NCI-H748 (cell line): ENCODE results near the gene GSTCD.
"Not testable (repeated sequence)": the region's sequence is repeated elsewhere in the genome, so short reads cannot be mapped to it uniquely, and the experiment has no call there.

Experiments
- DNase-seq: peaks from one replicate; lab custom pipeline; 2025; ENCODE audit not compliant: unreplicated experiment; lab: John Stamatoyannopoulos, UW

The GSTCD gene, protein sequence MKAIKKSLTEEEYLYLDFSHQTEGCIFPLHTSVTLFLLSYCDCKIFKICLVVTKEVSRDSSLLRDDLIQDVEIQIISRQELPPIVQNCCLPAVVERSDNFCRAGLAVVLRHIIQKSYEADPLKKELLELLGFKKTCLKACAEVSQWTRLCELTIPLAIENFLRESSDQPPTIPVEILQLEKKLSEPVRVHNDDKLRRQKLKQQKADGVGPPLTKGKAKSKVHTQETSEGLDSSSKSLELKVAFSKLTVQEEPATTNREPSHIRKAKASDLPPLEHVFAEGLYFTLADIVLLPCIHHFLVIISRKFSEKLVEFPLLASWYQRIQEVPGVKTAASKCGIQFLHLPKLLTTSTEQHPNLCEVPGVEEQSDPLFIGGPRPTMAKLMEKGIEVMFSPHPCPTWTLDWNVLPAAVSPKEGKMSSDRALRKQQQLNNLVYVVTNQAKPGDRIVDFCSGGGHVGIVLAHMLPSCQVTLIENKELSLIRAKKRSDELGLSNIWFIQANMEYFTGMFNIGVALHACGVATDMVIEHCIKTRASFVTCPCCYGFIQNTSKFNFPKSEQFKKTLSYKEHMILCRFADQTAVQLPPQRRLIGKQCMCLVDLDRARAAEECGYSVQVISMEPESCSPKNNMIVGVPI

DNA sequence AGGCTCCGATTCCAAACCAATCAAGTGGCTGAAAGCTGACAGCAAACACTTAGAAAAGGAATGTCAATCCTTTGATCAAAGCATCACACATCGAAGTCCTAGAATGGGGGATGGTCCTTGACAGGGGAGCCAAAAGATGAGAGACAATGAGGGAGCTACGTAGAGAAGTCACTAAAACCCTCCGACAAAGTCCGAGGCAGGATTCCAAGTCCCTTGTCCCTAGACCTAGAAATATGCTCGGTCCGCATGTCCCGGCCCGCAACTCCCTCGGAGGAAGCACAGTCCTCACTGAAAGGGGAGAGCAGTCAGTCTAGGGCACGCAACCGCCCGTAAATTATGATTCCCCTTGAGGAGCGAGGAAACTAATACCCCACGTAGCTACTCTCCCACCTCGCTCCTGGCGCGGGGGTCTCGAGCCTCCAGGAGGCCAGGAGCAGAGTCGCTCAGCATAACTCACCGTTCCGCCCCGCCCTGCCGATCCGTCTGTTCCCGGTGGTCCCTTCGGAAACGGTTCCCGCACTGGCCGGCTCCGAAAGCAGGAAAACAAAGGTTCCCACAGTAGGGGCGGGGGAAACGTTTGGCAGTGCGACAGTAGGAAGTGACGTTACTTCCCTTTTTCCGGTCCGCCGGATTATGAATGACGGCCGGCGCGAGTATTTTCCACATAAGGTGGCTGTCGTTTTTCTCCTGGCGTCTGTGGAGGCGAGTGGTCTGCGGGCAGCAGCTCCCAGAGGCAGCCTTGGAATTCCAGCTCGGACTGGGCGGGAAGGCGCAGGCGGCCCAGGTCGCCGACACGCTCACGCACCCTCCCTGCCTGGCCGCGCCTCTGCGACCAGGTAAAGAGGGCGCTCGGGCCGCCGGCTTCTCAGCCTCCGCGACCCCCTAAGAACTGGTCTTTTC lies at the start of gene GSTCD, which contains the start of gene INTS12:
TSS of gene GSTCD (plus strand) at position 604 of the 900 bp plus-strand sequence. CDS start 8,830 bp downstream, outside the sequence.
TSS of gene INTS12 (minus strand) at position 509 of the 900 bp plus-strand sequence. CDS start 8,684 bp downstream, outside the sequence.
- DNase-seq, result peak; percentile 94

DNA sequence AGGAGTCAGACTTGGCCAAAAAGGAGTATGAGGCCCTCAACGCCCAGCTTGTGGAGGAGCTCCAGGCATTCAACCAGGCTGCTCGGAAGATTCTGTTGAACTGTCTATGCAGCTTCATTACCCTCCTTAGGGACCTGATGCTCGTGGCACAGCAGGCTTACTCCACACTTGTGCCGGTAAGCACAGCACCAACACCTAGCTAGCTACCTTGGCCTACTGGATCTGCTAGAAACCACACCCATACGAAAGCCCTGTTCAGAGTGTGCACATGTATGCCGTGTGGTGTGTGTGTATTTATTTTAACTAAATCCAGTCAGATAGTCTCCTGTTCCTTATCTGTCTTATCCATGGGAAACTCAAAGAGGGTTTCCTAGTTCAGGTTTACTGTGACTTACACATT lies 49.4 kb upstream of the GSTCD start:
- DNase-seq, result no peak

DNA sequence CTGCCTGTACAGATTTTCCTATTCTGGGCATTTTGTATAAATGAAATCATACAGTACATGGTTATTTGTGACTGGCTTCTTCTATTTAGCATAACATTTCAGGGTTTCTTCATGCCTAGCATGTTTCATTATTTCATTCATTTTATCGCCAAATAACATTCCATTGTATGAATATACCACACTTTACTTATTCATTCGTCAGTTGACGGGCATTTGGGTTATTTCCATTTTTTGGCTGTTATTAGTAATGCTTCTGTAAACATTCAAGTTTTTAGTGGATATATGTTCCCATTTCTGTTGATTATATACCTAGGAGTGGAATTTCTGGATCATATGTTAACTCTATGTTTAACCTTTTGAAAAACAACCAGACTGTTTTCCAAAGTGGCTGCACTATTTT lies 47.6 kb upstream of the GSTCD start:
- no peak for DNase-seq

DNA sequence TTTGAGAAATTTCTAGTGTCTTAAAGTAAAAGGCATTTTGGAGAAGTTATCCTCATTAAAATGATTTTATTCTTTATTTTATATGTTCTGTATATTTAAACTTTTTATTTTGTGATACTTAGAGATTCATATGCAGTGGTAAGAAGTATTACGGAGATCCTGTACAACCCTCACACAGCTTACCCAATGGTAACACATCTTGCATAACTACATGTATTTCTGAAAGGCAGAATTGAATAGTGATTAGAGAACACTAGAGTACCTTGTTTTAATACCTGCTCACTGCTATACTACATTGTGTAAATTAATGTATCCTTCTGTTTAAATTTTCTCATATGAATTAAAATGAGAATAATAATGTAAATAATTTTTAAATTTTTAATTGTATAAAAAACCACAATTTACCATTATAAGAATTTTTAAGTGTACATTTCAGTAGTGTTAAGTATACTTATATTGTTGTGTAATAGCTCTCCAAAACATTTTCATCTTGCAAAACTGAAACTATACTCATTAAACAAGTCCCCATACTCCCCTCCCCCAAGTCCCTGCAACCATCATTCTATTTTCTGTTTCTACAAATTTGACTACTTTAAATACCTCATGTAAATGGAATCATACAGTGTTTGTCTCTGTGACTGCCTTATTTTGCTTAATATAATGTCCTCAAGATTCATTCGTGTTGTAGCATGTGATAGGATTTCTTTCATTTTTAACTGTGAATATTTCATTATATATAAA lies 45.5 kb upstream of the GSTCD start:
- no peak for DNase-seq

DNA sequence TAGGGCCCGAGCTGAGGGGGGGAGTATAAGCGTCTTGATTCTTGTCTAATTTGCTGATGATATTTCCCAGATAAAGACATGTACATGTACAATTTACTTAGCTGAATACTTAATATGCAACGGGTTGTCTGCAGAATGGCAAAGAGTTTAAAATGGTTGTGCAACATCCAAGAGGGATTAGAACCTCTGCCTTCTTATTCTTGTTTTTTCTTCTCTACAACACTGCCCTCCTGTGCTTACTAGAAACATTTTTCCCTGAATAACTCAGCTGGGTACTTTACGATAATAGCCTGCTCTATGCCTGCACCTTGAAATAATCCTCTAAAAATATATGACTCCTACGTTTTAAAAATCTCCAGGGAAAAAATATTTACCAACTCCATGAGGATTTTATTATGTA lies 41.9 kb upstream of the GSTCD start:
- DNase-seq, result peak; percentile 45

DNA sequence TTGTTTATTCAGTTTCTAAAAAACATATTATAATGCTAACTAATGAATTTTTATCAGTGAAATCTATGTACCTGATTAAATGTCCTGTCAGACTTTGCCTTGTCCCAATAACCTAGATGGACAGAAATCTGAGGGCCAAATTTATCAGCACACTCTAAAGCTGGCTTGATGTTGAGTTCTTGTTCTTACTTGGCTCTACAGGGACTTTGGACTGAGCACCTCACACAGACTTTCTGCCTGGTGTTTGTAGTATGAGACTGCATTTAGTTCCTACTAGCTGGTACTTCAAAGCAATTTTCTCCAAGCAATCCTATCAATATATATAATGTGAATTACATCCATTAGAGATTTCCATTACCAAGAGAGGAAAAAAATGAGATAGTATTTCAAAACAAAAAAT lies 37.9 kb upstream of the GSTCD start:
- DNase-seq, result no peak

DNA sequence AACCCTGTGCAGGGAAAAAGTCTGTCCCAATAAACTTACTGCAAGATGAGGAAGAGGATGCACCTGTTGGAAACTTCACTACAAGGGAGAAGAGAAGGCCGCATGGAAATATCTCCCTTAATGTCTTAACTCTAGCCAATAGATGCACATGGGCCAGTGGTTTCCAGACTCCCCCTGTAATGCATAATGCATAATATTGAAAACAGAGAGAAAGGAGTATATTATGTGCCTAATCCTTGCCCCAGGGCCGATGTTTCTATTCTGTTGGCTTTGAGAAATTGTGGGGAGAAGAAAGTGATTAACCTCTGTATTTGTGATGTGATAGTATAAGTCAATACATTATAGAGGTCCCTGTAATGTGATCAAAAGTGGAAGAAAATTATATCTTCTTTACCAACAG lies 37.3 kb upstream of the GSTCD start:
- DNase-seq, result no peak

DNA sequence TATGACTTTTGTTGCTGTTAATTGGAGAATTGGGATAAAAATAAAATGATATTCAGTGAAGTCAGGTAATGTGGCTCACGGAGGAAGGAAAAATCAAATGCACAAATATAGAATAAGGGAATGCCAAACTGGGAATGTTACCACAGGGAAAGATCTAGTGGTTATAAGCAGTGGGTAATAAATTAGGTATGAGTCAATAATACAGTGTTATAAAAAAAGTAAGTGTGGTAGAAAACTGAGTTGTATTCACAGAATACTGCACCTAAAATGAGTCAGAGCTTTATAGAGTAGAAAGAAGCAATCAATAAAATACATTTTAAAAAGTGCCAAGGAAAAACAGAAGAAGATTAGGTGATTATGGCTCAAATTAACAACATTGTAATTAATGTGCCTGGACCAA lies 34.6 kb upstream of the GSTCD start:
- DNase-seq, result no peak

DNA sequence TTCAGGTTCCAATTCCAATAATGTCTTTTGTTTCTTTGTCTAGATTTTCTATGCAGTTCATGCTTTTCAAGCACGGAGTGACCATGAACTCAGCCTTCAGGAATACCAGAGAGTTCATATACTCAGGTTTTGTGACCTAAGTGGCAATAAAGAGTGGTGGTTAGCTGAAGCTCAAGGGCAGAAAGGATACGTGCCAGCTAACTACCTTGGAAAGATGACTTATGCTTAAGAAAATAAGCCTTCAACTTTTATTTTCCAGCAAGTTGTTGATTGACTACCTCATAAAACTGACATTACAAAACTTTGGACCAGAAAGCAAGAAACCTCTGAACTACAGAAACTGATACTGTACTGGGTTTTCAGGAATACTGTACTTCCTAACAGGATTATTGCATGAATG lies 30.9 kb upstream of the GSTCD start:
- no peak for DNase-seq

DNA sequence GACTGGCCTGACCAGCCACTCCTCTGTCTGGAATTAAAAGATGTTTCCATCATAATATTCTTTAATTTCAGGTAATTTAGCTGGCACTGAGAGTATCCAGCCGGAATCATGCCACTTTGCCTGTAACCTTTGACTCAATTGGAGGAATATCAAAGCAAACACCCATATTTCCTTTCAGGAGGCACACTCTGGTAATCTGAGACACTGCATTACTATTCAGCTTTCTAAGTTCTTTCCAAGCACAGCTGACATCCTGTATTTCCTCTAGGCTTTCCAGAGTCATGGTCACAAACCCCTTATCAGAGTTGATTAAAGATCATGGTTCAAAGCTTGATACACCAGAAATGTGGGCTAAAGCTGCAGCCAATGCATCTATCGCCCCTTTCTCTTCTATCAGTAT lies 29.4 kb upstream of the GSTCD start:
- peak; percentile 21 for DNase-seq

DNA sequence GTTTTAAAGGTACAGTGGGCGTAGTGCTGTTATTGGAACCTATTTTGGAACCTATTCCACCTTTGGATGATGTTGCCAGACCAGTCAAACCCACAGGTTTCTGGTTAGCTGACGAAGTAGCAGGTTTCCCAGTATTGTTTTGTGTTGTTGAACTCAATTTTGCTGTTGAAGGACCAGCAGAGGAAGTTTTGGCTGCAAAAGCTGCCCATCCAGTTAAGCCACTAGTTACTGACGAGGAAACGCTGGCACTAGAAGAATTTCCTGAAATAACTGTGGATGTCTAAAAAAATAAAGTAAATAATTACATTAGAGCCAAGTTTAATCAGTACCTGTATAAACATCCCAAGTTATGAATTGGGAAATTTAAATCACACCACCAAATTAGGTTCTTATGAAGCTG lies 25.5 kb upstream of the GSTCD start:
- no peak for DNase-seq

DNA sequence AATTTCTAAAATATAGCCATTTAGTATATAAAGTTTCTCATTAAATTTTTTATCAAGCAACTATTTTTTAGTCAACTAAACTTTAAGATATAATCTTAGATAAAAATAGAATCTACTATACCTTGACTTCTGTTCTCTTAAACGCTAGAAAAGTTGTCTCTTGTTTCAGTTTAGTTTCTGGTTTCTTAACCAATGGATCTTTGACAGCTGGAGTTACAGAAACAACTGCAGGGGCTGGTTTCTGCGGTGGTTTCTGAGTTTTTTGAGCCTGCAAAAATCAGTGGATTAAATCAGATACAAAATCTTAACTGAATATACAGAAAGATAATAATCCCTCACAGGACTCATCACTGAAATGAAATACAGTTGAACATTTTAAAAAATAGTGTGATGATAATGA lies 22.0 kb upstream of the GSTCD start:
- no peak for DNase-seq

DNA sequence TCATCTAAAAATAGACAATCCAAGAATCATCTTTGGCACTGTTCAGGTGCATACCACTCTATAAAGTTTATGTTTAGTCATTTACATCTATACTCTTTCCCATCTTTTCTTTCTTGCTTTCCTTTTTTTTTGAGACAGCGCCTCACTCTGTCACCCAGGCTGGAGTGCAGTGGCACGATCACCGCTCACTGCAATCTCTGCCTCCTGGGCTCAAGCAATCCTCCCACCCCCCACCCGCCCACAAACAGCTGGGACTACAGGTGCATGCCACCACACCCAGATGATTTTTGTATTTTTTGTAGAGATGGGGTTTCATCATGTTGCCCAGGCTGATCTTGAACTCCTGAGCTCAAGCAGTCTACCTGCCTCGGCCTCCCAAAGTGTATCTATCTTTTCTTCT lies 13.8 kb upstream of the GSTCD start:
- DNase-seq, result not testable (repeated sequence)

DNA sequence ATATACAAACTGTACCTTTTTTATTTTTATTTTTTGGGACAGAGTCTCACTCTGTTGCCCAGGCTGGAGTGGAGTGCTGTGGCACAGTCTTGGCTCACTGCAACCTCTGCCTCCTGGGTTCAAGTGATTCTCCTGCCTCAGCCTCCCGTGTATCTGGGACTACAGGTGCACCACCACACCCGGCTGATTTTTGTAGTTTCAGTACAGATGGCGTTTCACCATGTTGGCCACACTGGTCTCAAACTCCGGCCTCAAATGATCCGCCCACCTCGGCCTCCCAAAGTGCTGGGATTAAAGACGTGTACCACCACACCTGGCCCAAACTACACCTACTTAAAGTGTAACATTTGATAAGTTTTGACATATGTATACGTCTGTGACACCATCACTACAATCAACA lies 12.8 kb upstream of the GSTCD start:
- DNase-seq, result not testable (repeated sequence)

DNA sequence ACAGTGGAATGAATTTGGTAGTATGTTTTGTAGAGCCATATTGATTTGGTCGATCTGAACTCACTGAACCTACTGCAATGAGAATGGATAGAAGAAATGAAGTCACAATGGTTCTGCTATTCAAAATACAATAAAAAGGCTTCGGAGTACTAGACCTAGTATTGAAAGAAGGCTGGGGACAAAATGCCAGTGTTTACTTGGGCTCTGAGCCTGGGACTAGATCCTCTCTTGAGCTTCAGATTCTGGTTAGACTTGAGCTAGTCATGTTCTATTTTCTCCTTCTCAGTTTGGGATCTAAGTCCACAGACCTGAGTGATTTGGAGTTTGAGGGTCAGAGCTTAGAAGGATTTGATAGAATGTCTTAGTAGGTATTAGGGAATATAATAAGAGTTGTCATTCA lies 10.0 kb upstream of the GSTCD start:
- no peak for DNase-seq

DNA sequence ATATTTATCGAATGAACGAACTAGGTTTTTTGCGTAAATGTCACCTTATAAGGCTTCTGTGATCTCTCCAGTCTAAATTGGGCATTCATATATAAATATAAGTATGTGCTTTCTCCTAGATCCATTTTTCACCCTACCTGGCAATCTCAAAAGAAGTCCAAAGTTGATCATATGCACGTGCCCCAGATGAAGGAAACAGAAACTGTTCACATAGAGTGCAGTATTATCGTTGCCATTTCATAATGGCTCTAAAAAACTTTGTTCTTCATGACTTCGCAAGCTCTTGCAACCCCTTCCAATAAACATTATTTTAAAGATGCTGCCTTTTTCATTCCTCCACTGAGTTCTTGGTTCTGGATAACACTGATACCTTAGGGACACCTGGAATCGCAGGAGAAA lies 803 bp upstream of the GSTCD start:
- DNase-seq, result no peak

DNA sequence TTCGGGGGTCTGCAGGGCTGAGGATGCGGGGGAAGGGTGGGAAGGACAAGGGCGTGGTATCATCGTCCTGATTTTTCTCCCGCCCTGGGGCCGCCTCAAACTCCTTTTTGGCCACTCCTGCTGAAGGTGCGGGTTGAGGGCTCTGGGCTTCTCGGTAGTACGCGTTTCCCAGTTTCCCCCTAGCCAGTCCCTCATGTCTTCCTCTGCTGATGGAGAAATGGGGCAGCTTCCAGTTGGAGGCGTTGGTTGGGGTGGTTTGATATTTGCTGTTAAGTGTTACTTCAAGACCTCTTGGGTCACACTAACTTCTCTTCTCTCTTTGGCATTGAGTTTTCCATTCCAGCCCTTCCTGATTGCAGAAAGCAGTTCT lies 482 bp downstream of the GSTCD start:
- DNase-seq, result peak; percentile 66

DNA sequence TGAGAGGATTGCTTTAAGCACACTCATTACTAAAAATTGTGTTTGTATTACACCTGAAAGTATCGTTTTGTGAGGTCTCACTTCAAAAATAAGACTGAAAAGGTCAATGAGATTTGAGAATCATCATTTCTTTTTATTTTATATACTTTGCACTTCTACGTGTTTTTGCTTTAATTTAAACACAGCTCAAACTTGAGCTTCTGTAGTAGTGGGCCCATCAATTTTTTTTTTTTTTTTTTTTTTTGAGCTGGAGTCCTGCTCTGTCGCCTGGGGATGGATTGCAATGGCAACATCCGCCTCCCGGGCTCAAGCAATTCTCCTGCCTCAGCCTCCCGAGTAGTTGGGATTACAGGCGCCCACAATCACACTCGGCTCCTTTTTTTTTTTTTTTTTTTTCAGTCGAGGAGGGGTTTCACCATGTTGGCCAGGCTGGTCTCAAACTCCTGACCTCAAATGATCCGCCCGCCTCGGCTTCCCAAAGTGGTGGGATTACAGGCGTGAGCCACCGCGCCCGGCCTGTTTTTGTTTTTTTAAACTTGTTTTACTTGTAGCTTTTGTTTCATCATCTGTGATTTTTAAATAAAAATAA lies 1.5 kb downstream of the GSTCD start:
- peak; percentile 35 for DNase-seq

DNA sequence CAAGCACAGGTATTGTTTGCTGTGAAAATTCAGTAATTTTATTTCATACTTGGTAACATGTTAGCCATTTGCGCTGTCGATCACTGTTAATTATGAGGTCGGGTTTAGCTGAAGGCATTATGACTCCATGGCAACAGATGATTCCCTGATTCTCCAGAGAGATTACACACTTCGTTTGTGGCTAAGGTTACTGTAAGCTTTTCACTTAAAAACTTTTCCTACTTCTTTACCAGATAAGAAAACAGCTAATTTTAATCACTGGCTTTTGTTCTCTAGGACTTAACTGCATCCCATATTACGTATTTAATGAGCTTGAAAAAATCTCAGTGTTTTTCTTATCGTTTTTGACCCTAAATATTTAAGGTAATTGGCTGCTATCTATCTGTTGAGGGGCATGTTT lies 2.1 kb downstream of the GSTCD start:
- peak; percentile 82 for DNase-seq

DNA sequence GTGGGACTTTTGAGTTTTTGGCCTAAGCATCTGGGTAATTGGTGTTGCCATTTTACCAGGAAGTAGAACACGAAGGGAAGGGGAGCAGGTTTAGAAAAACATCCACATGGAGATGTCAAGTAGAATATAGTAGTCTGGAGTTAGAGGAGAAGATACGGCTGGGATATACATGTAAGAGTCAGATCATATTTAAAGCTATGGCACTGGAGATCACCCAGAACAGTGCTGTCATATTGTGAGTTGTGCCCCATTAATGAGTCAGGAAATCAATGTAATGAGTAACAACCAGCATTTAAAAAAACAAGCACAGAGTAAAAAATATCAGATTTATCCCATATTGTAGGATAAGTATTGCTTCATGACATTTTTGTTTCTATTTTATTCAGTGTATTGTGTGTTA lies 4.2 kb downstream of the GSTCD start:
- DNase-seq, result no peak
